Pons (tissue), 1 donor: ENCODE results near the gene ARMH1.
"Not testable (repeated sequence)": the region's sequence is repeated elsewhere in the genome, so short reads cannot be mapped to it uniquely, and the experiment has no call there.

Experiments
- DNase-seq: peaks from one replicate; pipeline ENCODE4 v3.0.0-alpha.2; 2016; ENCODE audit warnings: low spot score

Gene ARMH1

DNA sequence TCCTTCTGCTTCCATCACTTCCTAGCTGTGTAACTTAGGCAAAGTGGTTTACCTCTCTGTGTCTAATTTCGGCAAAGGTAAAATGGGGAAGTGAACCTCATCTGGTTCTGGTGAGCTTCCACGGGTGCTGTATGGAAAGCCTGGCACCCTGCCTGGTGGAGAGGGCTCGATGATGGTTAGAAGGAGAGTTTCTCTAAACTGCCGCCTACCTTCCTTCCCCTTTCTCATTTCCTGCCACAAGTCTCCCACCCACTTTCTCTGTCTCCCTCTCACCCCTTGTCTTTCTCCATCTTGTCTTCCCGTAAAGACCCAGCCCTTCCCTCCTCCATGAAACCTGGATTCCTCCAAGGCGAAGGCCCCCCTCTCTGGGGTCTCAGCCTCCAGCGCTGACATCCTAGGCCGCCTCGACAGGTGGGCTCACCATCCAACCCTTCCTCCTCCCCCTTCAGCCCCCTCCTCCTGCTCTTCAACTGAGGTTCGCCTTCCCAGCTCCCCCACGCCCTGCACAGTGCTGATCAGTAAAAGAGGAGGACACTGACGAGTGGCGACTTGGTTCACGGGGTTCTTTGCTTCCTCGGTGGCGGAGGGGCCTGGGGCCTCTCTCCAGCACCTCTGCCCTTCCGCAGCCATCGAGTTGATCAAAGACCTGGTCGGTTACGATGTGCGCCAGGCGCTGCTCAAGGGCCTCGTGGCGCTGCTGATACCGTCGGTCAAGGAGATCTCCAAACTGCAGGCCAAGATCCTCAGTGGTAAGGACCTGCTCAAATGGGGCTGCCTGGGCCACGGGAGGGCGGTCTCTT, 49.2 kb downstream of the ARMH1 start:
- DNase-seq: peak; percentile 59

DNA sequence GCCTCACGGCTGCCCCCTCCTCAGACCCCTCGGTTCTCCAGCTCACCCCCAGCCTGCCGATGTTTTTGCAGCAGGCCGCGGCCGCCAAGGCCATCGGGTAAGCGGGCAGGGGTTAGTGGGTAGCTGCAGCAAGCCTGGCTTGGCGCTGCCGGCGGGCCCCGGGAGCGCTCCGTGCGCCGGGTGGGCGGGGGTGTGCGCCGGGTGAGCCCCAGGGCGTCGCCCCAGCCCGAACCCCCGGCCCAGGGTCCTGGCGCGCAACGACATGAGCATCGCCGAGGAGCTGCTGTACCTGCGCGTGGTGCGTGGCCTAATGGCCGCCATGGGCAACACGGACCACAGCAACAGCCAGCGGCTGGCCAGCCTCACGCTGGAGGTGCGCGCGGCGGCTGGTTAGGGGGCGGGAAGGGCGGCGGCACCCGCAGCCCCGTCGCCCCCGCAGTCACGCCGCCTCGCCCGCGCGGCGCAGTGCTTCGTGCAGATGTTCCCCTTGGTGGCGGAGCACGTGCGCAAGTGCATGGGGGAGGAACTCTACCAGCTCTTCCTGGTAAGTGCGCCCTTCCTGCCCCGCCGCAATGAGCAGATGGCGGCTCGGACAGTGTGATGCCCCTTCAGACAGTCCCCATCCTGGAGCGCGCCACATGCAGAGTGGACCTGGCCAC, 49.9 kb downstream of the ARMH1 start:
- DNase-seq: no peak

DNA sequence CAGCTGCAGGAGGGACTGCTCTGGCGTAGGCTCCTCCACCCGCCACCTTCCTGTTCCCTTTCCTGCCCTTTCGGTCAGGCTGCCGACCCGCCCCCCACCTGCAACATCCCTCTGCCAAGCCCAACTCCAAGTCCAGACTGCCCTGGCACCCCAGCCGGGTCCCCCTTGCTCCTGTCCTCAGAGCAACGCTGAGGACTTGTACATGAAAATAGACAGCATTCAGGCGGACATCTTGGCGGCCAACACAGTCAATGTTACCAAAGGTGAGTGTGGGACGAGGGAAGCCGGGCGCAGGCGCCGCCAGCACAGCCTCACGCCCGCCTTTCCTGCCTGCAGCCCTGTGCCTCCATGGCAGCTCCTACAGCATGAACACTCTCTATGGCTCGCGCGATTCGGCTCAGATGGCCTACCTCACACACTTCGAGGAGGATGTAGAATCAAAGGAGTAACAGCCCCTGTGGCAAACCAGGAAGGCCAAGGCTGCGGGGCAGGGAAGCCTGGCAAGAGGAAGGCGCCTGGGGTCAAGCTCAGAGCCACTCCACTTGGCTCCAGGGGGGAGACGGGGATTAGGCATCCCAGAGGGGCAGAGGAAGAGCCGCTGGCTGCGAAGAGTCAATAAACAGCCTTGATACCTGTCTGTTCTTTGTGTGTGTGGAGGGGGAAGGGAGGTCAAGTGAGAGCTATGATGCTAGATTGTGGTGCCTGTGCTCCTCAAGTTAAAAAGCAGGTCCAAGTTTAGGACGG, 50.6 kb downstream of the ARMH1 start:
- no peak for DNase-seq

DNA sequence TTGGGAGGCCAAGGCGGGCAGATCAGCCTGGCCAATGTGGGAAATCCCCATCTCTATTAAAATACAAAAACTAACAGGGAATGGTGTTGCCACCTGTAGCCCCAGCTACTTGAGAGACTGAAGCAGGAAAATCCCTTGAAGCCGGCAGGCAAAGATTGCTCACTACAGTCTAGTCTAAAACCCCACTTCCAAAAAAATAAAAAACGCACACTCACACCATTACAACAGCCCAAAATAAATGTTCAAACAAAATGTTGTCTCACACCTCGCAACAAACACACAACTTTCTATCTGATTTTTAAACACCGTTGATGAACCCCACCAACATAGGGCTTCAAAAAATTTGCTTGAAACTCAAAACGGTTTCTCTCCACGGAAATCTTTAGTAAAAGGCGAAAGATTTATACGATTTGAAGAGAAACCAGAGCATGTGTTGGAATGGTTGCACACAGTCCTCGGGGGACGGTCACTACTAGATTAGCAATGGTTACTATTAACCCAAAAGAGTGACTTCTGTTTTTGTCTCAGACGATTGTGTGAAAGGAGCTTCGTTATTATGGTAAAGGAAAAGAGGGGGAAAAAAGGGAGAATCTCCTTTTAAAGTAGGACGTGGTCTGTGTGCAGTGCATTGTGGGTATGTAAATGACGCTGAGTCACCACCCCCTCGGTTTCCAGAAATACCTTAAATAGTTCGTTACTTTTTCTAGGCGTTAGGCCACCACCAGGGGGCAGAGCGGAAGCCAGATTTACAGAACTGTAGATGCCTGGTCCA, 56.4 kb downstream of the ARMH1 start, which contains the start of gene RNU5D-1:
TSS of gene RNU5D-1 (minus strand) at position 430 of the 772 bp plus-strand sequence.
- peak; percentile 97 for DNase-seq

DNA sequence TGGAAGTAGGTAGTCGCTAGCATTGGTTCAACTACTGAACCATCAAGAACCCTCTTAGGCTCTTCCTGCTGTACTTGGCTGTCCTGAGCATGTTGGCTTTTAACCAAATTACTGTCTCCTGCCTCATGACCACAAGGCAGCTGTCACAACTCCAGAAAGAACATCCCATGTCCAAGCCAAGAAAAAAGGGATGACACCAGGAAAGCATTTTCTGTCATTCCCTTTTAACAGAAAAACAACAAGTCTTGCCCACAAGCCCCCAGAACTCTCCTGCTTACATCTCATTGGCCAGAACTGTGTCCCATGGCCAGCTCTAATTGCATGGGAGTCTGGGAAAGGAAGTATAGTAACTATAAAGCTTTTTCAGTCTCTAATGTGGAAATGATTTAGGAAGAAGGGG, 58.9 kb downstream of the ARMH1 start:
- DNase-seq: no peak

DNA sequence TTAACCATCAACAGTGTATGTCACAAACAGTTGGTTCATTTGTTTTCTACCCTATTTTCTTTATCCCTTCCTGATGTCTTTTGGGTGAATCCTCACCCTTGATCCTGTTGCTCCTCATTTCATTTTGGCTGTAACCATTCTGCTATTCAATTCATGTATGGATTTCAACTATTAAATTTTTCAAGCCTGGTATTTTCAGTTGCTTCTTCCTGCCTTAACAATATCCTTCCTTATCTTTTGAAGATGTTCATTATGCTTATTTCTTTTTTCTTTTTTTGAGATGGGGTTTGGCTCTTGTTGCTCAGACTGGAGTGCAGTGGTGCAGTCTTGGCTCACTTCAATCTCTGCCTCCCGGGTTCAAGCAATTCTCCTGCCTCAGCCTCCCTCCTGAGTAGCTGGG, 59.3 kb downstream of the ARMH1 start:
- no peak for DNase-seq

DNA sequence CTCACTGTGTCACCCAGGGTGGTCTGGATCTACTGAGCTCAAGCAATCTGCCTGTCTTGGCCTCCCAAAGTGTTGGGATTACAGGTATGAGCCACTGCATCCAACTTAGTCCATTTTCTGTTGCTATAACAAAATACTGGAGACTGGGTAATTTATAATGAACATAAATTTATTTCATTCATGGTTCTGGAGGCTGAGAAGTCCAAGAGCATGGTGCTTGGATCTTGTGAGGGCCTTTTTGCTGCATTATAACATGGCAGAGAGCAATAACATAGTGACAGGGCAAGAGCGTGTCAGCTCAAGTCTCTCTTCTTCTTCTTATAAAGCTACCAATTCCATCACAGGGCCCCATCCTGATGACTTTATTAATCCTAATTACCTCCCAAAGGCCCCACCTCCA, 61.5 kb downstream of the ARMH1 start:
- DNase-seq: no peak

DNA sequence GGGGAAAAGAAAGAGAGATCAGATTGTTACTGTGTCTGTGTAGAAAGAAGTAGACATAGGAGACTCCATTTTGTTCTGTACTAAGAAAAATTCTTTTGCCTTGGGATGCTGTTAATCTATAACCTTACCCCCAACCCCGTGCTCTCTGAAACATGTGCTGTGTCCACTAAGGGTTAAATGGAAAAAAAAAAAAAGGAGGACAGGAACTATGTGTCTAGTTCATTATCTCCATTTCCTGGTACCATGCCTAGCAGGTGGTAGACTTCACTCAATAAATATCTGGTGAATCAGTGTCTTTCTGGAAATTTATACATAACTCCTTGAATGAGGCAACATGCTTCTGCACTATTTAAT, 64.4 kb downstream of the ARMH1 start:
- not testable (repeated sequence) for DNase-seq

DNA sequence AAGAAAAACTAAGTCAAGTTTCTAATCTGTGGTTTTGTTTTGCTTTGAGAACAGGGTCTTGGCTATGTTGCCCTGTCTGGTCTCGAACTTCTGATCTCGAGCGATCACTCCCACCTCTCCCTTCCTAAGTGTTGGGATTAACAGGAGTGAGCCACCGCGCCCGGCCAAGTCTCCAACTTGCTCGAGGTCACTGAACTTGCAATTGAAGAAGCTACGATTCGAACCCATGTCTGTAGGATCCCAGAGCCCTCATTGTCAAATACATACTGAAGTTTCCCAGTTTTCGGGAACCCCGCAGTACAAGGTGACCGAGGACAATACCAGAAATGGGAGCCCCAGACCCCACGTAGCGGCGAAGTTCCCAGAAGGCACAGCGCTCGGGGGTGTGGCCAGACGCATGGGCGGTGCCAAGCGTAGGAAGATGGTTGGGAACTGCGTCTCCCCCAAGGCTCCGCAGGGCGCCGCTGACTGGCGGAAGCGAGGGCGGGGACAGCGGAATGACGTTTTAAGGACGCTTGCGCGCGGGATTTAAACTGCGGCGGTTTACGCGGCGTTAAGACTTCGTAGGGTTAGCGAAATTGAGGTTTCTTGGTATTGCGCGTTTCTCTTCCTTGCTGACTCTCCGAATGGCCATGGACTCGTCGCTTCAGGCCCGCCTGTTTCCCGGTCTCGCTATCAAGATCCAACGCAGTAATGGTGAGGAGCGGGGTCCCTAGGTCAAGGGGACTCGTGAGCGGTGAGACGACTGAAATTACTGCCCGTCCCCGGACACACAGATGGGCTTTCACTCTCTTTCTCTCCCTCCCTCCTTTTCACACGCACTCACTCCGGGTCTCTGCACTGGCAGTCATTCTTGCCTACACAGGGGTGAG, 65.0 kb downstream of the ARMH1 start, which contains the start of gene KIF2C:
TSS of gene KIF2C (plus strand) at position 531 of the 872 bp plus-strand sequence. CDS start at position 627, 96 bp downstream.
- peak; percentile 96 for DNase-seq

DNA sequence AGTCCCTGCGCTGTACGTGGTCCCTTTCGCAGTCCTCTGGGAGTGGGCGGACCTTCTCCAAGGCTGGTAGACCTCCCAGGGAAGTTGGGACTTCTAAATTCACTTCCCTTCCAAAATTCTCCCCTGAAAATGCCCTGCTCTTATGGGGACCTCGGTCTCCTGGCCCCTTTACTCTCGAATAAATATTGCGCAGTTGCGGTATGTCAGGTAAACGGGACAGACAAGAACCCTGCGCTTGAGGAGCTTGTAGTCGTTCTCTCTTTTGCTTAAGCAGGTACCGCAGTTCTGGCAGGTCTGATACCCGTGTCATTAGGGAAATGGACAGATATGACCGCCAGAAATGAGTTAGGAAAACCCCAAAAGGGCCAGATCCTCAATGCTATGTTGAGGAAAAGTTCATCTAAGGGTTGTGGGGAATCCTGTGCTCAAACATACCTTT, 65.7 kb downstream of the ARMH1 start:
- no peak for DNase-seq

DNA sequence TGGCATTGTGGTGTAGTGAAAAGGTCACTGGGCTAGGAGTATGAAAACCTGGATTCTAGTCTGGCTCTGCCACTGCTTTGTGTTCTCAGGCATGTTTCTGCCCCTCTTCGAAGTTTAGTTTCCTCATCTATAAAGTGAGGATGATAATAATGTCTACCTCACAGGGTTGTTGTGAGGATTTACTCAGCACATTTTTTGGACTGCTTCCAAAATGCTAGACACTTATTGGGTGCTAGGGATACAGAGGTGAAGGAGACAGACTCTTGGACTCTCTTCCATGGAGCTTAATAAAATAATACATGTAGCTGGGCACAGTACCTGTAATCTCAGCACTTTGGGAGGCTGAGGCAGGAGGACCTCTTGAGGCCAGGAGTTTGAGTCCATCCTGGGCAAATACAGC, 68.7 kb downstream of the ARMH1 start:
- DNase-seq: no peak

DNA sequence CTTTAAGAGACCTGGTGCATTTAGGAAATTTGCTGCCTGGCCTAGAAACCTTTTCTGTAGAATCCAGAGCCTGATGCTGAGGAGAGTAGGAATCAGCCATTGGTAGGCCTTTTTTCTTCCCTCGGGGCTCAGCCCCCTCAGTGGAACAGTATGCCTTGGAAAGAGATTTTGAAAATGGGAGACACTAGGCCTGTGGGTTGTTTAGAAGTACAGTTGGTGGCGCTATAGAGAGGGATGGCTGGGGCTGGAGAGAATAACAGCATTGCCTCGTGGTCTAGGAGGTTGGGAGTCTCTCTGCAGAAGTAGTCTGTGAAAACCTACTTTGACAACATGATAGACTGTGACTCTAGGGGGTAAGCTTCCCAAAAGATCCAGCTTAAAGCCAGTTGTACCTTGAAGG, 73.4 kb downstream of the ARMH1 start:
- no peak for DNase-seq

DNA sequence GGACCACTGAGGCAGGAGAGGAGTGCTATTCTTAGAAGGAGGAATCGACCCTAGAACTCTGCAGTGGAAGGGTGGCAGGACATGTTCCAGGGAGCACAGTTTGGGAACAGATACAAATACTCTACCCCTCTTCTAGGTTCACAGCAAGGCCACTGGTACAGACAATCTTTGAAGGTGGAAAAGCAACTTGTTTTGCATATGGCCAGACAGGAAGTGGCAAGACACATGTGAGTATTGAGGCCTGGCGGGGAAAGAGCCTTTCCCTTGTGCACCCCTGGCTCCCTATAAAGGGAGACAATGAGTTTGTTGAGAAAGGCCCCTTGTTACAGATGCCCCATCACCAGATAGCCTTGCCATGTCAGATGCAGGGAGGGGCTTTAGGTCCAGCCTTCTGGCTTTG, 82.9 kb downstream of the ARMH1 start:
- no peak for DNase-seq

DNA sequence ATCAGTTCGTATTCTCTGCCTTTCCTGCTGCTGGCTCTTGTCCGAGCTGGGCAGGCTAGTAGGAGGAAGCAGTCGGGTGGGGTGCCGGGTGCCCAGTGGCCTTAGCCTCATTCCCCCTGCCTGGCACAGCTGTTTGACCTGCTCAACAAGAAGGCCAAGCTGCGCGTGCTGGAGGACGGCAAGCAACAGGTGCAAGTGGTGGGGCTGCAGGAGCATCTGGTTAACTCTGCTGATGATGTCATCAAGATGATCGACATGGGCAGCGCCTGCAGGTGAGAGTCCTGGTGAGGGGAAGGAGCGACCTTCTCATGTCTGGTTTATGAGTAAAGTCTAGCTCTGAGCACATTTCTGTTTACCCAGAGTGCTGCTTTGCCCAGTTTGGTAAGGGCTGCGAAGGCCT, 84.6 kb downstream of the ARMH1 start:
- DNase-seq: no peak

DNA sequence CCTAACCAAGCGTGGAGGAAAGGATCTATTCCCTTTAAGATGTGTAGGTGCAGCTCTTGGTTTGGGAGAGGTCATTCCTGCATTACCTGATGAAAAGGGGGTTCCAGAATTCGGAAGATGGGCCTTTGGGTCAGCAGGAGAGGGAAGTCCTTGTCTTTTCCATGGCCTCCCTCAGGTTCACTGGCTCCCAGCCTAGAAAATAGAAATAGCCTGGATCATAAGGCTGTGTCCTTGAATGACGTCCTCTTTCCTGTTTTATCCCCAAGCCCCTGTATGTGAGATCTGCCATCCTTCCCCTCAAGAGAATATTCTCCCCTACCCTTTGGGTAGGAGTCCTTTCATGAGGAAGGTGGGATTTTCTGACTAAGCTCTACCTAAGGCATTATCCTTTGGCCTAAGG, 86.4 kb downstream of the ARMH1 start:
- DNase-seq: no peak

DNA sequence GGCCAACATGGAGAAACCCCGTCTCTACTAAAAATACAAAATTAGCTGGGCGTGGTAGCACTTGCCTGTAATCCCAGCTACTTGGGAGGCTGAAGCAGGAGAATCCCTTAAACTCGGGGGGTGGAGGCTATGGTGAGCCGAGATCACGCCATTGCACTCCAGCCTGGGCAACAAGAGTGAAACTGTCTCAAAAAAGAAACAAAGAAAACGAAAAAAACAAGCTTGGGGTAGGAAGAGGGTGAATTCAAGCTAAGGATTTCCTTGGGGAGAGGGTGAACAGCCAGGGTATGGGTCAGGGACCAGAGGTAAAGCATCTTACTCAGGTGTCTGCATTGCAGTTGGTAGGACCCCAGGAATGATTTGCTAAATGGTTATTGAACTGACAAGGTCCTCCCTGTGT, 91.9 kb downstream of the ARMH1 start:
- DNase-seq: not testable (repeated sequence)
